ENCODE measurements around the gene MDM2.
"Not testable (repeated sequence)": the region's sequence is repeated elsewhere in the genome, so short reads cannot be mapped to it uniquely, and the experiment has no call there.

MDM2 gene

DNA sequence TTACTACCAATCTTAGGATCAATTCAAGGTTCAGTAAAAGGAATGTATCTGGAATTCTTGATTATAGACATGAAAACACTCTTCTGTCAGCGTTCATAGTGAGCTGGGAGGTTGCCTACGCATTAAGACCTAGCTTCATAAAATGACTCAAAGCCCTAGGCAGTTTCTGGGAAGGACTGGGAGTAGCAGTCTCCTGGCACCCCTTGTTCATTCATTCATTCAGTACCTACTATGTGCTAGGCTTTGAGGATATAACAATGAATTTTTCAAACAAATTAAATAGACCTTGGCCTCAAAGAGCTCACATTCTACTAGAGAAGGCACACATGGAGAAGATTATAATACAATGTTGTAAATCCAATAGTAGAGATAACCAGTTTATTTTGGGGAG is 46.1 kb downstream of the MDM2 start:
- DNase-seq: no peak

- no peak for DNase-seq
Observed at GRCh38 chr12:68854554-68854953, 46.6 kb downstream of the MDM2 start.

DNA sequence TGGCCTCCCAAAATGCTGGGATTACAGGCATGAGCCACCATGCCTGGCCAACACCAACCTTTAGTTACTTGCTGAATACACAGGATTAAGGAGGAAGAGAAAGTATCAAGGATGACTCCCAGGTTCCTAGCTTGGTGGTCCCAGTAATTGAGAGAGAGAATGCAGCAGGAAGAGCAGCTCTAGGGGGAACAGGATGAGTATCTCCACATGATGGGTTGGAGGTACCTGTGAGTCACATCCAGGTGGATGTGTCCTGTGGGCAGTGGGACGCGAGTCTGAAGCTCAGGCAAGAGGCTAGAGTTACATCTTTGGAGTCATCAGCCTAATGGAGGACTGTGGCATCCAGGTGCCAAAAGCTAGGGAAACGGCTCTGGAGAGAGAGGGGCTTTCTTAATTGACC is 47.1 kb downstream of the MDM2 start:
- no peak for DNase-seq

DNA sequence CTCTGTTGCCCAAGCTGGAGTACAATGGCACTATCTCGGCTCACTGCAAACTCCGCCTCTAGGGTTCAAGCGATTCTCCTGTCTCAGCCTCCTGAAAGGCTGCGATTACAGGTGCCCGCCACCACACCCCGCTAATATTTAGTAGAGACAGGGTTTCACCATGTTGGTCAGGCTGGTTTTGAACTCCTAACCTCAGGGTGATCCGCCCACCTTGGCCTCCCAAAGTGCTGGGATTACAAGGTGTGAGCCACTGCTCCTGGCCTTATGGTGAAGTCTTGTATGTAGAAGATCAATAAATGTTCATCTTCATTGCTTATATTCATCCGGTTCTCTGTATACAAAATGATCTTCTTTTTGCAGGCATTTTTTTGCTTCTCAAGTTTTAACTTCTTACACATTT is 47.8 kb downstream of the MDM2 start:
- DNase-seq: no peak

DNA sequence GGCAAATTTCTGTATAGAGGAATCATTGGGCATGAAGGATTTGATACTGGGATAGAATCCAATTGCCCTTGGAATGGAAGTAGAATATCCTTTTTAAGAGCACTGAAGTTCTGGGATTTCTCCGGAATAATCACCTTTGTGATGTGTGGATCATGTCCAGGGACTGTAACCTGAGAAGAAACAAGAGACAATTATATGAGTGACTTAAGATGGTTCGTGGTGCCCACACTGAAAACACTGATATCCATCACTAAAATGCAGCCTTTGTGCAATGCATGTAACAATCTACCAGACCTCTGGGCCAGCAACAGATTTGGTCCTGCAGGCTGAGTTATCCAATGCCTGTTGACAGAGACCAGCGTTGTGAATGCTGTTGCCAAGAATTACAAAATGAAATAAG is 48.5 kb downstream of the MDM2 start:
- DNase-seq: no peak

- no peak for DNase-seq
Observed at GRCh38 chr12:68861890-68862289, 53.9 kb downstream of the MDM2 start.

GRCh38 chr12:68863109-68863770 is 55.3 kb downstream of the MDM2 start:
- no peak for DNase-seq

GRCh38 chr12:68863886-68864454 is 56.0 kb downstream of the MDM2 start:
- DNase-seq: not testable (repeated sequence)

DNA sequence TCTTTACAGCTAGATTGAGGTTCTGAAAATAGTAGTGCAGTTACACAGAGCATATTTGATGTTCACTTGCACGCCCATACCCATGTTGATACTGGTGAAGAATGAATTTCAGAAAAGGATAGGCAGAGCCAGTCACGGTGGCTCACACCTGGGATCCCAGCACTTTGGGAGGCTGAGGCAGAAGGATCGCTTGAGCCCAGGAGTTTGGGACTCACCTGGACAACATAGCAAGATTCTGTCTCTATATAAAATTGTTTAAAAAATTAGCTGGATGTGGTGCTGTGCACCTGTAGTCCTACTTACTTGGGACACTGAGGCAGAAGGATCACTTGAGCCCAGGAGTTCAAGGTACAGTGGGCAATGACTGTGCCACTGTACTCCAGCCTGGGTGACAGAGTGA is 56.6 kb downstream of the MDM2 start:
- DNase-seq: no peak

DNA sequence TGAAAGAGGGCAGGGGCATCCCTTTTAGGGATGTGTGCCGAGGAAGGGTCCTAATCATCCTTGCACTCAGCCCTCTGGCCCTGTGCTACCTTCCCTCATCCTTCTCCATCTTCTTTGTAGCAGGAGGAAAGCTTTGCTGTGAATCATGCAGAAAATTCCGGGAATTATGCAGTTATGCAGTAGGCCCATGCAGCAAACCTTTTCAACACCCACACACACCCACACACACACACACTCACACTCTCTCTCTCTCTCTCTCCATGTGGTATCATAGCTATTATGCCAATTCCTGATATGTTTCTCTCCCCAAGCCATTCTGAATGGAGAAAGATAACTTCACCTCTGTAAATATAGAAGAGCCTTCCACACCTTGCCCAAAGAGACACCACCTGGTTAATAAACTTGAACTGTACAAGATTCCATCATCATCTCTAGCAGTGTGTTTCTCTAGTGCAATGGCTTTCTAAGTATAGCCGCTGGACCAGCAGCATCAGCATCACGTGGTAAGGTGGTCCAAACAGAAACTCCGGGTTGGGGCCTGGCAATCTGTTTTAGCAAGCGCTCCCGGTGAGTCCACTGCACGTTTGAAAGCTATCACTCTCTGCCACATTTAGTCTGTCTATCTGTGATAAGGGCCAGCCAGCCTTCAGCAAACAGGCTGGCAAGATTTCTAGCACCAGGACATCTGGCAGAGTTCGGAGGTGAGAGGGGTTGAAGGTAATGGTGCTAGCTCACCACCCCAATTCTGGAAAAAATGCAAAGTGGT is 57.6 kb downstream of the MDM2 start:
- DNase-seq: no peak

GRCh38 chr12:68866950-68867349 is 59.0 kb downstream of the MDM2 start:
- no peak for DNase-seq

GRCh38 chr12:68867606-68868005 is 59.6 kb downstream of the MDM2 start:
- DNase-seq: no peak

- no peak for DNase-seq
Observed at GRCh38 chr12:68868043-68868790, 60.2 kb downstream of the MDM2 start.

GRCh38 chr12:68870011-68870410 is 62.0 kb downstream of the MDM2 start:
- DNase-seq: no peak

- no peak for DNase-seq
Observed at GRCh38 chr12:68870443-68870842, 62.5 kb downstream of the MDM2 start.

GRCh38 chr12:68871396-68871795 is 63.4 kb downstream of the MDM2 start:
- DNase-seq: no peak

DNA sequence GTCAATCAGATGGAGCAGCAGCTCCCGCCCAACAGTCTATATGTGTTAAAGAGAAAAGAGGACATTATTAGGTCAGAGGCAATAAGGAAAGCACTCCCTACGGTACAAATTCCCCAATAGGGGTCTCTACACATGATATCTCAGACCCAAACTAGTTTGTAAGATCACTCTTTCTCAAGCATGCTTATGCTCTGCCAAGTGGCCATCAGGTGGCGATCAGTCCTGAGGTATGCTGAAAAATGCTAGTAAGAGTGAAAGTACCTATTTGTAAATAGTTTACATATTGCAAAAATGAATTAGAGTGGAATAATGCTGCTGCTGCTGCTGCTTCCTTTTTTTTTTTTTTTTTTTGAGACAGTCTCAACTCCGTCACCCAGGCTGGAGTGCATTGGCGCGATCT is 63.9 kb downstream of the MDM2 start:
- DNase-seq: no peak

DNA sequence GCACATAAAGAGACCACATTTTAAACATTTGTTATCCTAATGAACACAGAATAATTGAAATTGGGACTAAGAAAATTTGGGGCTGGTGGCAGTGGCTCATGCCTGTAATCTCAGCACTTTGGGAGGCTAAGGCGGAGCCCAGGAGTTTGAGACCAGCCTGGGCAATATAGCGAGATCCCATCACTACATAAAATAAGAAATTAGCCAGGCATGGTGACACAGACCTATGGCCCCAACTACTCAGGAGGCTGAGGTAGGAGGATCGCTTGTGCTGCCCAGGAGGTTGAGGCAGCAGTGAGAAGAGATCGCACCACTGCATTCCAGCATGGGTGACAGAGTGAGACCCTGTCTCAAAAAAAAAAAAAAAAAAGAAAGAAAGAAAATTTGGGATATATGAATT is 65.3 kb downstream of the MDM2 start:
- no peak for DNase-seq

GRCh38 chr12:68876461-68876860 is 68.5 kb downstream of the MDM2 start:
- DNase-seq: no peak

- no peak for DNase-seq
Observed at GRCh38 chr12:68877583-68877982, 69.6 kb downstream of the MDM2 start.

DNA sequence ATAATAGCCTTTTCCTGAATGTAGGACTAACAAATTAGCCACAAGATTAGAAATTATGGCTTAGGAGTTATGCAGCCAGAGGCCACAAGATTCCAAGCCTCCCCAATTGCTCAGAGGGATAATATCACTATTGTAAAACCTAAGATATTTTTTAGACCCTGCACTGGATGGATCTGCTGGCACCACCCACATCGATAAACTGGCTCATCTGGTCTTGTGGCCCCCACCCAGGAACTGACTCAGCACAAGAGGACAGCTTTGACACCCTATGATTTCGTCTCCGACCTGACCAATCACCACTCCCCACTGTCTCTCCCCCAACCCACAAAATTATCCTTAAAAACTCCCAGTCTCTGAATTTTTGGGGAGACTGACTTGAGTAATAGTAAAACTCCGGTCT is 70.3 kb downstream of the MDM2 start:
- DNase-seq: no peak

DNA sequence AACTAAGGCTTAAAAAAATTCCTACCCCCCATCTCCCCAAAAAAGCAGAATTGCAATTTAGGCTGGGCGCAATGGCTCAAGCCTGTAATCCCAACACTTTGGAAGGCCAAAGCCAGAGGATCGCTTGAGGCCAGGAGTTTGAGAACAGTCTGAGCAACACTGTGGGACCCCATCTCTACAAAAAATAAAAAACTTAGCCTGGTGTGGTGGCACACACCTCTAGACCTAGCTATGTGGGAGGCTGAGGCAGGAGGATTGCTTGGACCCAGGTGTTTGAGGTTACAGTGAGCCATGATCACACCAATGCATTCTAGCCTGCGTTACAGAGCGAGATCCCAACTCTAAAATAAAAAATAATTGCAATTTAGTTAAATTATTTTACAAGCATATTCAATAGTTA is 70.9 kb downstream of the MDM2 start:
- DNase-seq: no peak

- no peak for DNase-seq
Observed at GRCh38 chr12:68880660-68881325, 72.8 kb downstream of the MDM2 start.
